Measurements from ENCODE around the gene RELN. TPM values are rescaled to one million over a fixed set of nuclear protein-coding genes. Genes with fewer than 3 reads are reported as not detected.
A peak's percentile ranks its signal among the peaks of the same experiment; 100 is the strongest.

The RELN gene
- total RNA-seq, 1 experiment from 2014 or later: 0.24 TPM

- H3K36me3 ChIP-seq (replicated peaks; ENCODE audit: control insufficient read depth, insufficient read depth, low read length): no peaks in the 10 kb centered on the region
- H3K4me3 ChIP-seq (ENCODE audit: insufficient read depth, low read depth, low read length): no peak overlapping the region
- H3K27me3 ChIP-seq (ENCODE audit: control insufficient read depth, insufficient read depth, low read length): no peaks in the 10 kb centered on the region
- no peak for DNase-seq
Measured at GRCh38 chr7:103632005-103632639, 357.3 kb downstream of the RELN start.

GRCh38 chr7:103630318-103630717, 359.1 kb downstream of the RELN start:
- no peak overlapping the region for H3K4me3 ChIP-seq (ENCODE audit: insufficient read depth, low read depth, low read length)
- no peaks in the 10 kb centered on the region for H3K36me3 ChIP-seq (replicated peaks; ENCODE audit: control insufficient read depth, insufficient read depth, low read length)
- DNase-seq: no peak
- no peaks in the 10 kb centered on the region for H3K27me3 ChIP-seq (ENCODE audit: control insufficient read depth, insufficient read depth, low read length)

GRCh38 chr7:103628742-103629141, 360.7 kb downstream of the RELN start:
- H3K4me3 ChIP-seq (ENCODE audit: insufficient read depth, low read depth, low read length): no peak overlapping the region
- H3K36me3 ChIP-seq (replicated peaks; ENCODE audit: control insufficient read depth, insufficient read depth, low read length): no peaks in the 10 kb centered on the region
- H3K27me3 ChIP-seq (ENCODE audit: control insufficient read depth, insufficient read depth, low read length): no peaks in the 10 kb centered on the region
- no peak for DNase-seq

GRCh38 chr7:103626776-103627175, 362.7 kb downstream of the RELN start:
- Histone ChIP-seq H3K4me3 (ENCODE audit: insufficient read depth, low read depth, low read length) (no peak overlapping the region), H3K36me3 (replicated peaks; ENCODE audit: control insufficient read depth, insufficient read depth, low read length) (no peaks in the 10 kb centered on the region), H3K27me3 (ENCODE audit: control insufficient read depth, insufficient read depth, low read length) (no peaks in the 10 kb centered on the region)
- DNase-seq: no peak

GRCh38 chr7:103622274-103622673, 367.2 kb downstream of the RELN start:
- Histone ChIP-seq H3K4me3 (ENCODE audit: insufficient read depth, low read depth, low read length) (no peak overlapping the region), H3K36me3 (replicated peaks; ENCODE audit: control insufficient read depth, insufficient read depth, low read length) (no peaks in the 10 kb centered on the region), H3K27me3 (ENCODE audit: control insufficient read depth, insufficient read depth, low read length) (no peaks in the 10 kb centered on the region)
- DNase-seq: no peak

- H3K27me3 ChIP-seq (ENCODE audit: control insufficient read depth, insufficient read depth, low read length): no peaks in the 10 kb centered on the region
- H3K4me3 ChIP-seq (ENCODE audit: insufficient read depth, low read depth, low read length): no peak overlapping the region
- peak; percentile 1 for DNase-seq
- no peaks in the 10 kb centered on the region for H3K36me3 ChIP-seq (replicated peaks; ENCODE audit: control insufficient read depth, insufficient read depth, low read length)
Measured at GRCh38 chr7:103613655-103614642, 375.5 kb downstream of the RELN start.

GRCh38 chr7:103609778-103610177, 379.7 kb downstream of the RELN start:
- no peaks in the 10 kb centered on the region for H3K36me3 ChIP-seq (replicated peaks; ENCODE audit: control insufficient read depth, insufficient read depth, low read length)
- no peak for DNase-seq
- H3K4me3 ChIP-seq (ENCODE audit: insufficient read depth, low read depth, low read length): no peak overlapping the region
- no peaks in the 10 kb centered on the region for H3K27me3 ChIP-seq (ENCODE audit: control insufficient read depth, insufficient read depth, low read length)

- H3K27me3 ChIP-seq (ENCODE audit: control insufficient read depth, insufficient read depth, low read length): no peaks in the 10 kb centered on the region
- DNase-seq: no peak
- no peaks in the 10 kb centered on the region for H3K36me3 ChIP-seq (replicated peaks; ENCODE audit: control insufficient read depth, insufficient read depth, low read length)
- H3K4me3 ChIP-seq (ENCODE audit: insufficient read depth, low read depth, low read length): no peak overlapping the region
Measured at GRCh38 chr7:103605640-103606039, 383.8 kb downstream of the RELN start.

GRCh38 chr7:103598326-103598905, 391.0 kb downstream of the RELN start:
- no peak overlapping the region for H3K4me3 ChIP-seq (ENCODE audit: insufficient read depth, low read depth, low read length)

GRCh38 chr7:103597606-103598005, 391.9 kb downstream of the RELN start:
- no peaks in the 10 kb centered on the region for H3K36me3 ChIP-seq (replicated peaks; ENCODE audit: control insufficient read depth, insufficient read depth, low read length)
- H3K27me3 ChIP-seq (ENCODE audit: control insufficient read depth, insufficient read depth, low read length): no peaks in the 10 kb centered on the region
- no peak for DNase-seq
- H3K4me3 ChIP-seq (ENCODE audit: insufficient read depth, low read depth, low read length): no peak overlapping the region

More at GRCh38 chr7:103598326-103598905, 391.0 kb downstream of the RELN start:
- Histone ChIP-seq H3K27me3 (ENCODE audit: control insufficient read depth, insufficient read depth, low read length) (no peaks in the 10 kb centered on the region), H3K36me3 (replicated peaks; ENCODE audit: control insufficient read depth, insufficient read depth, low read length) (no peaks in the 10 kb centered on the region)
- DNase-seq: no peak

GRCh38 chr7:103594186-103594585, 395.3 kb downstream of the RELN start:
- no peaks in the 10 kb centered on the region for H3K27me3 ChIP-seq (ENCODE audit: control insufficient read depth, insufficient read depth, low read length)
- H3K4me3 ChIP-seq (ENCODE audit: insufficient read depth, low read depth, low read length): no peak overlapping the region
- no peaks in the 10 kb centered on the region for H3K36me3 ChIP-seq (replicated peaks; ENCODE audit: control insufficient read depth, insufficient read depth, low read length)
- no peak for DNase-seq

- Histone ChIP-seq H3K4me3 (ENCODE audit: insufficient read depth, low read depth, low read length) (no peak overlapping the region), H3K27me3 (ENCODE audit: control insufficient read depth, insufficient read depth, low read length) (no peaks in the 10 kb centered on the region), H3K36me3 (replicated peaks; ENCODE audit: control insufficient read depth, insufficient read depth, low read length) (no peaks in the 10 kb centered on the region)
- no peak for DNase-seq
Measured at GRCh38 chr7:103593691-103594090, 395.8 kb downstream of the RELN start.

GRCh38 chr7:103592844-103593243, 396.6 kb downstream of the RELN start:
- Histone ChIP-seq H3K4me3 (ENCODE audit: insufficient read depth, low read depth, low read length) (no peak overlapping the region), H3K27me3 (ENCODE audit: control insufficient read depth, insufficient read depth, low read length) (no peaks in the 10 kb centered on the region), H3K36me3 (replicated peaks; ENCODE audit: control insufficient read depth, insufficient read depth, low read length) (no peaks in the 10 kb centered on the region)
- no peak for DNase-seq

GRCh38 chr7:103592187-103592586, 397.3 kb downstream of the RELN start:
- DNase-seq: no peak
- no peak overlapping the region for H3K4me3 ChIP-seq (ENCODE audit: insufficient read depth, low read depth, low read length)
- no peaks in the 10 kb centered on the region for H3K27me3 ChIP-seq (ENCODE audit: control insufficient read depth, insufficient read depth, low read length)
- H3K36me3 ChIP-seq (replicated peaks; ENCODE audit: control insufficient read depth, insufficient read depth, low read length): no peaks in the 10 kb centered on the region

GRCh38 chr7:103580031-103580430, 409.4 kb downstream of the RELN start:
- Histone ChIP-seq H3K27me3 (ENCODE audit: control insufficient read depth, insufficient read depth, low read length) (no peaks in the 10 kb centered on the region), H3K4me3 (ENCODE audit: insufficient read depth, low read depth, low read length) (no peak overlapping the region), H3K36me3 (replicated peaks; ENCODE audit: control insufficient read depth, insufficient read depth, low read length) (no peaks in the 10 kb centered on the region)
- no peak for DNase-seq
